TTC549 (cell line): ENCODE results near the gene IL13RA2.

Source experiments
- FAIRE-seq: peaks from 2 replicates; lab custom pipeline; 2012; peaks lifted over from hg19 to GRCh38; lab: Jason Lieb, UNC

The IL13RA2 gene, protein sequence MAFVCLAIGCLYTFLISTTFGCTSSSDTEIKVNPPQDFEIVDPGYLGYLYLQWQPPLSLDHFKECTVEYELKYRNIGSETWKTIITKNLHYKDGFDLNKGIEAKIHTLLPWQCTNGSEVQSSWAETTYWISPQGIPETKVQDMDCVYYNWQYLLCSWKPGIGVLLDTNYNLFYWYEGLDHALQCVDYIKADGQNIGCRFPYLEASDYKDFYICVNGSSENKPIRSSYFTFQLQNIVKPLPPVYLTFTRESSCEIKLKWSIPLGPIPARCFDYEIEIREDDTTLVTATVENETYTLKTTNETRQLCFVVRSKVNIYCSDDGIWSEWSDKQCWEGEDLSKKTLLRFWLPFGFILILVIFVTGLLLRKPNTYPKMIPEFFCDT

DNA sequence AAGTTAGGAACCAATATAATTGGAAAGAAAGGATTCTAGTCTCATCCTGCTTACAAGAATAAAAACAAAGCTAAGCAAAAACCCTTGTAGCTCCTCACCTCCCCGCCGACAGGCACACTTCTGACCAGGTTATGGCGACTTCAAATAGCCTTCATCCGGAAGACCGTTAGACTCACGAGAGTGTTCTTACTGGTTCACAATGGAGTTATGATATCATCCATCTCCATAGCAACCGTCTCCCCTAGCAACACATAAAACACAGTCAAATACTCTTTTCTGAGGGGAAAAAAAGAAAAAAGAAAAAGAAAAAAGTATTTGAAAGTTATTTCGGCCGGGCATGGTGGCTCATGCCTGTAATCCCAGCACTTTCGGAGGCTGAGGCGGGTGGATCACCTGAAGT, at the start of gene IL13RA2:
TSS of gene IL13RA2 (minus strand) at position 162 of the 400 bp plus-strand sequence. CDS start 347 bp downstream, outside the sequence.
- FAIRE-seq, result no peak

DNA sequence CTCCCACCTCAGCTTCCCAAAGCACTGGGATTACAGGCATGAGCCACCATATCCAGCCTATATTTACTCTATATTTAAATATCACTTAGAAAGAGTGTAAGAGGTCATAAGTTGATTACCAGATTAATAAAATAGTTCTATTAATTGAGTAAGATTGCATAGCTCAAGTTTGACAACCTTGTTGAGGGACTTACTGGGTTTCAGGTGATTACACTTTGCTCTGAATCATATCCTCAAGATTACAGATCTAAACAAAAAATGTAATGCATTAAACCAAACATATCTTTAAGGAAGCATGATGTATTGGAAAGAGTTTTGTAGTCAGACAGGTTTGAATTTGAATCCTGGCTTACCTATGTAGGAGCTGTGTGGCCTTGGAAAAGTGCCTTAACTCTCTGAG, 47.9 kb upstream of the IL13RA2 start:
- FAIRE-seq, result no peak

DNA sequence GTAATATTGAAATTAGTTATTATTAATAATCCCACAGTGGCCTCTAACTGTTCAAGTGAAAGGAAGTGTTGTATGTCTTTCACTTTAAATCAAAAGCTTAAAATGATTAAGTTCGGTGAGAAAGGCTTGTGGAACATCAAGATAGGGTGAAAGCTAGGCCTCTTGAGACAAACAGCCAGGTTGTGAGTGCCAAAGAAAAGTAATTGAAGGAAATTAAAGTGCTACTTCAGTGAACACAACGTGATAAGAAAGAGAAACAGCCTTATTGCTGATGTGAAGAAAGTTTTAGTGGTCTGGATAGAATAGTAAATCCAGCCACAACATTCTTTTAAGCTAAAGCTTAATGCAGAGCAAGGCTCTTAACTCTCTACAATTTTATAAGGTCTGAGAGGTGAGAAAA, 42.6 kb upstream of the IL13RA2 start:
- no peak for FAIRE-seq

DNA sequence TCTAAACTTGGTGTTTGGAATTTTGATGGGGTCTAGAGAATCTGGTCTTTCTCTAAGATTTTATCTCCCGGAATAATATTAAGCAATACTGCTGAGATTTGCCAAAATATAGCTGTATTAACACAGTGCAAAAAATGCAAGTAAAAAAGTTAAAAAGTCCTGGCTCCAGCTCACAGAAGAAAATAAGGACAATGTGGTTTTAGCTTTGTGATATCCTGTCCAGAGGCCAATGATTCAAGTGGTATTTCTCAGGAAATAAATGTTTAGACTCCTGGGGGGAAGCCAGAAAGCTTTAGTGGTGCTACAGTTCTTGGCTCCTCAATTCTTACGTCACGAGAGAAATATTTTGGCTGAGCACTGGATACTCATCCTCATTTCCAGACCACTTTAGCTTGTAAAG, 40.9 kb upstream of the IL13RA2 start:
- no peak for FAIRE-seq

DNA sequence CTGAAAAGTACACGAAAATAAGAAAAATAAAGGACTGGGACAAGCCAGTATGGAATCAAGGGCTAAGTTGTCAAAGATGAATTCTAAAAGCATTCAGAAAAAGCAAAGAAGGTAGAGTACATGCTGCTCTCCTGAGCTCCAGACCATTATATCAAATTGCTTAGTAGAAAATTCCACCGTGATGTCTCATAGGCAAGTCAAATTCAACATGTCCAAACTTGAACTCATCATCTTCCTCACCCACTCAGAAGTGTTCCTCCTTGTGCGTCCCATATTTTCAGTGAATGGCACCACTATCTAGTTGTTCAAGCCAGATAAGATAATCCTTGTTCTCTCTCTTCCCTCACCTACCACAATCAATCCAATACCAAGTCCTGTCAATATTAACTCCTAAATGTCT, 37.5 kb upstream of the IL13RA2 start:
- FAIRE-seq, result no peak

DNA sequence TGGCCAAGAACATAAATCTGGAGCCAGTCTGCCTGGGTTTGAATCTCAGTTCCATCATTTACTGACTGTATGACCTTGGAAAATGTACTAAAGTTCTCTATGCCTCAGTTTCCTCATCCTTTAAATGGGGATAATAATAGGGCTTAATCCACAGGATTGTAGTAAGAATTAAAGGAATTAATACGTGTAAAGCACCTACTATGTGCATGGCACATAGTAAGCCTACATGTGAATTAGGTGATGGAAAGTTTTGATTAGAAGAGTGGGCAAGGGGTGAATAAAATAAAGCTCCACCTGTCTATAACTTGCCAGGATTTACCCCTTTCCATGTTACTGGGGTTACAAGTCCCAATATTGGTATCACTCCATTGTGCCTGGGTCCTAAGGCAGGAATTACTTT, 35.8 kb upstream of the IL13RA2 start:
- no peak for FAIRE-seq

DNA sequence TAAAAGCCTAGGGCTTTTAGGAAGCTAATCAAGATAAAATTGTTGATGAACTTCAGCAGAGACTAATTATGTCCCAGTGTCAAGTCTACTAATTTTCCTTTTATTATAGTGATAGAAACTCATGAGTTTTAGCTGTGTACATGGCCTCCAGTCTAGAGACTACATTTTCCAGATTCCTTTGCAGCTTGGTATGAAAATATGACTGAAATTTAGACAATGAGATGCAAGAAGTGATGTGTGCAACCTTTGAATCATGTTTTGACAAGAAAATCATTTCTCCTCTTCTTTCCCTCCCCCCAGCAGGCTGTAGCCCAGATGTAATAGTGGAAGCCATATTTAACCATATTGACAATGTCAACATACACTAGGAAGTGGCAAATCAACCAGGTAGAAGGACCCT, 30.3 kb upstream of the IL13RA2 start:
- no peak for FAIRE-seq

DNA sequence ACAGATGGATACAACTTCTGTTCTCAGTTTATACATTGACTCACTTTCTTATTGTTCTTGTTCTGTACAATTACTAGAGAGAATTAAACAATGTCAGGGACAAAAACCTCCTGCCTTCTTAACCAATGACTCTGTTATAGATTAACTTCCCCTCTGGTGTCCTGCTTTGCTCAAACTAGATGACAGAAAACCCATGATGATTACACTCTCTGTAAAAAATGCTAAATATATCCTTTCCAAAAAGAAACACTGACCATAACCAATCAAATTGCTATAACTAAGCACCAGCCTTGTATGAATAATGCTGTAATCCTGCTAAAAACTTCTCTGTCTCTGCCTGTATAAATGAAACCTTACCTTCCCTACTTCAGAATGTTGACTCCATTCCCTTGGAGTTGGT, 29.8 kb upstream of the IL13RA2 start:
- no peak for FAIRE-seq

DNA sequence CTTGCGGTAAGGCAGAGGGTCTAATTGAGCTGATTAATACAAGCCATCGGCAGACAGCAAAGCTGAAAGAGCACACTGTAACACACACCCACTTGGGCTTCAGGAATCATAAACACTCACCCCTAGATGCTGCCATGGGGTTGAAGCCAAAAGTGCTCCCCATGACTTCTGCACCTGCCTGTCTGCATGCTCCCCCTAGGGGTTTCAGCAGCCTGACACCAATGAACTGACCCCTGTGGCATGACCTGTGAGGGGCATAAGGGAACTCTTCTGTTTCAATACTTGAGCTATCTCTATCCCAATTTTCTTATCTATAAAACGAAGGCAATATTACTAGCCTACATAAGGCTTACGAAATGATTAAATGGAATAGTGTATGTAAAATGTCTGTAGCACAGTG, 23.0 kb upstream of the IL13RA2 start:
- no peak for FAIRE-seq

DNA sequence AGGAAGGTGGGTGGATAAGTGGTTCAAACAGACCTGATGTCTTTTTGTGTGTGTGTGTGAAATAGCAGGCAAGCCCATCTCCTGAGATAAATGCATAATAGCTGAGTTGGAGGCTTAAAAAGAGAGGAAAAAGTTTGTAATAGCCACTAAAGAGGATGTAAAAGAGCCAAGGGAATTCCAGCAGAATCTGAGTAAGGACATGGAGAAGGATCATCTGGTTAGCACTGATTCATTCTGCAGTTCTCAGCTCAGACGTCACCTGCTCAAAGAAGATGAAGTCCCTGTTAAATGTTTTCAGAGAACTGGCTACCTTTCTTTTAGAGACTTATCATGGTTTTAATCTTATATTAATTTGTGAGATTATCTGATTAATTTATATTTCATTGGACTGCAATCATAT, 21.0 kb upstream of the IL13RA2 start:
- FAIRE-seq, result no peak

DNA sequence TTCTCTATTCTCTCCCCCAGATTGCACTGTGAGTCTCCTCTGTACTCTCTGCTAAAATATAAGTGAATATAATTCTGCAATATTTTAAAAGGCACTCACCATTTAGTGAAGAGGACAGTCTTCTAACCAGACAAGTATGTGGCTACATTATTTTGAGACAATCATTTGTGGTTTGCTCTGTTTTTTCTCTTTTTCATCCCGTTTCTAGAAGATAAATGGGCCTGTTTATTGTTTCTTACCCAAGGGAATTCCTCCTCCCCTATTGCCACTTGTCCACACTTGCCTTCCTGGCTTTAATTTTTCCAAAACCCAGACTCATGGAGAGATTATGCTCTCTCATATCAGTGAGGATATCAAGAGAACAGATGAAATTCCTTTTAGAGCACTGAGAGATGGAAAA, 18.6 kb upstream of the IL13RA2 start:
- FAIRE-seq, result no peak

DNA sequence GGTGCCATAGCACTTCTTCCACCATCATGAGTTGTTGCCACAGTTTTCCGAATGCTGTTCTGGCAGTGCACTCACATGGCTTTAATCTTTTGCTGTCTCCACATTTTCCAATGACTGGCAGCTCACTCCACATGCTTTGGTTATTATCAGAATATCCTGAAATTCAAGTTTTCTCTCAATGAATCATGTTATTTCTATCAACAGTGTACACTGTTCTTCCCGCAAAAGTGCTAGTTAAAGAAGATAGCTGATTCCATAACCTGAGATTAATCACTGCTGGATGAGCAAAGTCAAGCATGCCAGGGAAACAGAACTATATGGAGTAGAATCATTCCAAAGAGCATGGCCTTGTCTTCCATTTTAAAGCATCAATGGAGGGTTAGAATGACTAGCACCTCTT, 14.6 kb upstream of the IL13RA2 start:
- no peak for FAIRE-seq

DNA sequence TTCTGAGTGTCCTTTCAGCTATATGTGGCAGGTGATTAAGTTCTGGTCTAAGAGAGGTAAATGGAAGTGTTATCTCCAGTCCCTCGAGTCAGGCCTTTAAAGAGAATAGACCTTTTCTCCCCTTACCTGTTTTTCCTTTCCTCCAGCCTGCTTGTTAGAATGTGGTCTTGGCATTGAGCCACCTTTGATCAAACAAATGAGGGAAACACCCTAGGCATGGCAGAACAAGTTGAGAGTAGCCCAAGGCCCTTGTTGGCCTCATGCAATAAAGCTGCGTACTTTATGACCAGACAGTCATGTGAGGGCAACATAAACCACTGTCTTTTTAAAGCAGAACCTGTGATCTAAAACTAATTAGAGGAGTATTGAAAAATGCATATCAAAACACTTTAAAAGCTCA, 13.2 kb upstream of the IL13RA2 start:
- no peak for FAIRE-seq

DNA sequence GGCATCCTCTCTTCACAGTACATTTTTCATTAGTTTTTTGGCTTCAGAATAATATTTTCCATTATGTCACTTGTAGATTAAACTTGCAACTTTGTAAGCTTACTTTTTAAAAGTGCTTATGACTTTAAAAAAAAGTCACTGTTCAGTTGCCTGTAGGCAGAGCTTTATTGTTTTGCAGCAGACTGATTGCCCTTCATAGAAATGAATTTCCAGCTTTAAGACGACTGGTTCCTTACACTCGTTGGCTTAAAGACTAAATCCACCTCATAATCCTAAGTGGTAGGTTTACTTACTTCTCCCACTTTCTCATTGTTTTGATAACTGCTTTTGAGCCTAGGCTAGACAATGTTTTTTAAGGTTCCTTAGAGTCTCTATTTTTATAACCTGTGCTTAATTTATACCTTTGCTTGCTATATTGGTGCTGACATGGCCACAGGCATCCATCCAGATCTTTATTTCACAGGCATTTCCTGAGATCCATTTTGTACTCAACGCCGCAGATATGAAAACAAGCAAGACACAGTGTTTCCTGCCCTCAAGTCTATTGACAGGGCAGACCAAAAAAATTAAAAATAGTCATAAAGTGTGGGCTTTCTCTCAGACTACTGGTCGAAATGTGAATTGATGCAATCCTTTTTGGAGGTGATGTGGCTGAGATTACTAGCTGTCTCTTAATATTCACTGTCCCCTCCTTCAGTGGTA, 12.6 kb upstream of the IL13RA2 start:
- FAIRE-seq, result no peak

DNA sequence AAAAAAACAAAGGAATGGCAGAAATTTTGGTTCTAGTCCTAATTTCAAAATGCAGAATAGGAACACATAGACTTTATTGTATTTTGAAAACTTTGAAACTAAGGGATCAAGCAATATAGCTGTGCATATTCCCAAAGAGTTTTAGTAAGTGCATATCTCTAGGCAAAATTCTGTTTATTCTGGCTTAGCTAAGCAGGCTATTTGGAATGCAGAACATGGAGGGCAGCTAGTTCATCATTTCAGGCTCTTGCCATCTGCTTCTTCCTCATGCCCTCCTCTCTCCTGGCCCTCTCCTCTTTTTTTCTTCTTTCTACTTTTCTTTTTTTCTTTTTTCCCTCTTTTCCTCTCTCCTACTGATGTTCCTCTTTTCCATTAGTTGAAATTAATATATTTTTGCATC, 12.0 kb upstream of the IL13RA2 start:
- FAIRE-seq, result no peak

DNA sequence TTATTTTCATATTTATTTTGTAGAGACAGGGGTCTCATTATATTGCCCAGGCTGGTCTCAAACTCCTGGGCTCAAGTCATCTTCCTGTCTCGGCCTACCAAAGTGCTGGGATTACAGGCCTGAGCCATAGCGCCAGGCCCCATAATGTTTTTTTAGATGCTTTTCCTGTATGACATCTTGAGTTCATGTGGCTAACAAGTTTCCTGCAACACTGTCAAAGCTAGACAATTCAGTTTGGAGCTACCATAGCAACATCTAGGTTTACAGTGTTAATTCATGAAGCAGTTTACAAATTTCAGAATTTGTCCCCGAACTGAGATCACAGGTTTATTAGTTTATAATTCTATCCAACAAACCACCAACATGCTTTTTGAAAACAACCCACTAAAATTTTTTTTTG, 6.4 kb upstream of the IL13RA2 start:
- no peak for FAIRE-seq

DNA sequence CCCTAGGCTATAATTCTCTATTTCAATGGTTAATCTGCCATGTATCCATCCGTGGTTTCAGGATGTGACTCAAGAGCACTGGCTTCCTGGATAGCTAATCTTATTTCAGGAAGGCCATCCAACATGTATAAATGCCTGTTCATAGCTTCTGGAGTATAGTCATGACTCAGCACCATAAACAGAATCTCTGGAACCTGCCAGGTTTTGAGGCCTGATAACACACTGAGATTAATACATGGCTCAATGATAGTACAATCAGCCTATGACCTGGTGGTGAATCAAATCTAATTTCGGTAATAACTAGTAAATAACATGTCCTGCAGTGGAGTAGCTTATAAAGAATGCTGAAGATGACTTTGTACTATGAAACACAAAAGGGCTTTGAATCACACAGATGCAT, 5.7 kb upstream of the IL13RA2 start:
- no peak for FAIRE-seq

DNA sequence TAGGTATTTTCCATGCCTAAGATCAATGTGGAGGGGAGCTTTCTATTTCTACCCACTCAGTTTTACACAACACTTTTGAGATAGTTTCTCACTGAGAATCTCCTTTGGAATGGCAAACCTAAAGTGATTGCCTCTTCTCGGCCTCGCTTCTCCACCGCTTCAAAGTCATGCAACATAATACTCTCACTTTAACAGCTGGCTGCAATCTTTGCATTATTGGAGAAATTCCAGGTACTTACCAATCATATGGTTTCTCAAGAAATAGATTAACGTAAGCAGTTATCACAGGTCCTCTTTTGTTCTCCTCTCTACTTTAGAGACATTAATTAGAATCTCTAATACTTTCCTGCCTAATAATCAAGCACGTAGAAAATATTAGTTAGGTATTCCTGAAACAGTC, 3.7 kb upstream of the IL13RA2 start:
- no peak for FAIRE-seq

DNA sequence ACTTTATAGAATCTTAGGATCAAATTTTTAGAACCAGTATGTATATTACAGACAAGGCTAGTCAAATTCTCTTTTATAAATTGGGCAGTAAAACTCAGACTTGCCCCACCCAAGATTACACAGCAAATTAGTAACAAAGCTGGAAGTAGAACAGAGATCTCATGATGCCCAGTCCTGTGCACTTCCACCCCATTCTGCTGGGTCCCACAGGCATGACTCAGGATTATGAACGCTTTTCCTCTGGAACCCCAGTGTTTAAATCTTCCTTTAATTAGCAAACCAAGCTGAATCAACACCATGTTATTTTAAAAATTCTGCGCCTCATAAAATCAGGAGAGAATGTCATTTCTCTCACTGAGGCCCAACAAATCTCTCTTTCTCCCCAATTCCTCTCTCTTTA, 1.5 kb upstream of the IL13RA2 start:
- no peak for FAIRE-seq

DNA sequence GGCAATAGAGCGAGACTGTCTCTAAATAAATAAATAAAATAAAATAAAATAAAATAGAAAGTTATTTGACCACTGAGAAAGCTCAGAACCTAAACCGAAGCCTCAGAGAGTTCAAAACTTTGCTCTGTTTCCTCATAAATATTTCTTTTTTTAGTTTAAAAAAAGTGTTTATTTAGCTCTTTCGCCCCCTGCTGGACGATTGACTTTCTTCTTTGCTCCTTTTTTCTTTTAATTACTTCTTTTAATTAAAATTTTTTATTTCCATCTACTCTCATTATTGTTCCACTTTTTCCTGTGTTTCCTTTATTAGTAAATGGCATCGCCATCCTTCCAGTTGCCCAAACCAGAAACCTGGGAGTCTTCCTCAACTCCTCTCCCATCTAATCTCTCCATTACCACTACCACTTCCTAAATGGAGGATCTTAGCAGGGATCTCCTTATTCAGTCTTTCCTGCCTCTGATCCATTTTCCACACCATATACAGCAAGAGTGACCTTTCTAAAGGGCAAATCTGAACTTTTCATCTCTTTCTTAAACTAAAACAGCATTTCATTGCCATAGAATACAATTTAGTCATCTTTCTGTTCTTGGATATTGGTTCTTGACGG, 728 bp upstream of the IL13RA2 start:
- no peak for FAIRE-seq

DNA sequence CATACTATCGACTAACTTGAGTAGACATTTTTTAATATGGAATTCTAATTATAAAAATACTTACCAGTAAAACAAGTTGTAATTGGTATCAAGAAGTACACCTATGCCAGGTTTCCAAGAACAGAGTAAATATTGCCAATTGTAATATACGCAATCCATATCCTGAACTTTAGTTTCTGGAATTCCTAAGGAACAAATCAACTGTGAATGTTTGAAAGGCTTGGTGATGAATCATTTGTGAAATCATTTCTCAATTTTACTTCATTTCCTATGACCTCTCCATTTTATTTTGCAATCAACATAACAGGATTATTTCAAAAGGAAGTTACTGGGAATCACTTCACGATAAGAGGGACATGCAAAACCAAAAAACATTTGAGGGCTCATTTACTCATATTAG, 3.7 kb downstream of the IL13RA2 start:
- FAIRE-seq, result no peak

DNA sequence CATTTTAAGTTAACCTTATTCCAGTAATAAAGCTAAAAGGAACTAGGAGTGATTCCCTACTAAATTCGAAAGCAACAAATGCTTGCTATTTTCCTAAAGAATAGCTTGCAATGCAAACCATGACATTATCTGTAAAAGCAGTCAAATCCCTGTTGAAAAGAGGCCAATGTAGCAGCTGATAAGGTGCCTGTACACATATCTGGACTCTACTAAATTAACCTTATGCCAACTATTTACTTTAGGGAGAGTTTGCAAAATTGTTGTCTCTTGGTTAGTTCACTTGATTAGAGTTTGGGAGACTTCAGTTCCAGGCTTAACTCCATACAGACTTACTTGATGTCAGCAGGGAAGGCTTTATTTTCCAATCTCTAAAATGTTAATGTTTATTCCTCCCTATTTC, 6.0 kb downstream of the IL13RA2 start:
- no peak for FAIRE-seq

DNA sequence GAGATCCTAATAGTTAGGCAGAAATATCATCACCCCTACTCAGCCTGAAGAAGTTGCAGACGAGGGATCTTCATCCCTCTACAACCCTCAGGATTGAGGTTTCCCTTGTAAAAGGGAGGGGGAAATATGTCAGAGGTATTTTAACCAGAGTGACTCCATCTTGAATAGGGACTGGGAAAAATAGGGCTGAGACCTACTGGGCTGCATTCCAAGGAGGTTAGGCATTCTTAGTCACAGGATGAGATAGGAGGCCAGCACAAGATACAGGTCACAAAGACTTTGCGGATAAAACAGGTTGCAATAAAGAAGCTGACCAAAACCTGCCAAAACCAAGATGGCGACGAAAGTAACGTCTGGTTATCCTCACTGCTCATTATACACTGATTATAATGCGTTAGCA, 17.5 kb downstream of the IL13RA2 start:
- FAIRE-seq, result no peak

DNA sequence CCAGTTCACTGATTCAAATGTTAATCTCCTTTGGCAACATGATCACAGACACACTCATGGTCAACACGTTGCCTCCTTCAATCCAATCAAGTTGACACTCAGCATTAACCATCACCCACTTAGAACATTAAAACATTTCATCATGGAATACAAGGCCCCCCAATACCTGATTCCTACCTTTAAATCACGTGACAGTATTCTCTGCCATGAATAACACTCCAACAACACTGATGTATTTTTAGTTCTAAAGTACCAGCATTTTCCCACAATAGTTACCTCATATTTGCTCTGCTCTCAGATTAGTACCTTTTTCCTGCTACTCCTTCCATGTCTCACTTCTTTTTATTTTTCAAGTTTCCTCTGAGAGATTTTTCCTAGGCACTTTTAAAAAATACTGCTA, 19.6 kb downstream of the IL13RA2 start:
- FAIRE-seq, result no peak
